Body of pancreas (tissue), 4 donors: ENCODE results near the gene GJB5. TPM values are rescaled to one million over a fixed set of nuclear protein-coding genes. Genes with fewer than 3 reads are reported as not detected.

Experiments
- ATAC-seq: fragments of 150-250 bp; one replicate; pipeline ENCODE4 v1.9.1; 2016
- DNase-seq, 4 donors: peaks; one replicate each; pipeline ENCODE4 v3.0.0-alpha.2; 2019
- H3K27ac ChIP-seq, 4 donors: fragments of 200-600 bp; sonication (generic); 1 replicate in 3 of 4; 2 replicates in 1 of 4; pipeline versions ENCODE4 v1.5.1 to v1.6.1; 2016 to 2019; ENCODE audit warnings: mild to moderate bottlenecking in 1 of 4, mixed read lengths in 1 of 4, moderate library complexity in 1 of 4
- H3K27me3 ChIP-seq, 2 donors: fragments of 200-600 bp; sonication (generic); one replicate each; pipeline ENCODE4 v1.6.0; 2016; ENCODE audit warnings: mild to moderate bottlenecking in 1 of 2
- H3K36me3 ChIP-seq, 2 donors: fragments of 200-600 bp; sonication (generic); replicated peaks in 1 of 2; 2 replicates each; pipeline ENCODE4 v1.5.1; 2016; ENCODE audit warnings: low read depth in 2 of 2; ENCODE audit not compliant: insufficient read depth in 1 of 2
- H3K4me1 ChIP-seq: fragments of 200-600 bp; sonication (generic); one replicate; pipeline ENCODE4 v1.6.0; 2016
- H3K4me3 ChIP-seq, 2 donors: fragments of 200-600 bp; sonication (generic); 1 replicate in 1 of 2; 2 replicates in 1 of 2; pipeline ENCODE4 v1.5.1; 2016 to 2019
- H3K9me3 ChIP-seq, 3 donors: fragments of 200-600 bp; sonication (generic); 1 replicate in 2 of 3; 2 replicates in 1 of 3; pipeline ENCODE4 v1.5.1; 2016
- POLR2A ChIP-seq, 3 donors: fragments of 450-650 bp; IDR thresholded peaks; one replicate each; pipeline ENCODE4 v1.6.1; 2016; ENCODE audit warnings: antibody characterized with exemption in 3 of 3, mild to moderate bottlenecking in 2 of 3
- WGBS, 2 donors: methylation state at CpG; one replicate each; pipeline ENCODE4 v1.1.5; 2017; 5-methylcytosine and 5-hydroxymethylcytosine counted together
- intact Hi-C: fragments of 100-400 bp; cut with DNase I; formaldehyde crosslinking; loops from one replicate; pipeline ENCODE4 v1.15.1; 2023
- total RNA-seq, 2 donors: library from RNA; depleted of rRNA; stranded (reverse); fragments of >200 nt; gene quantifications; one replicate each; pipeline ENCODE4 v1.1.0, GENCODE V29; 2016
- TF ChIP-seq, protein P1 (sequence below), 7 experiments: fragments of 450-650 bp in 4 of 7; fragments of 200-600 bp in 3 of 7; sonication (generic) in 3 of 7; IDR thresholded peaks; one replicate each; pipeline ENCODE4 v1.5.1; 2016 to 2019; ENCODE audit warnings: antibody characterized with exemption in 7 of 7

The GJB5 gene
- total RNA-seq, 2 donors from 2014 or later, result not detected

DNA sequence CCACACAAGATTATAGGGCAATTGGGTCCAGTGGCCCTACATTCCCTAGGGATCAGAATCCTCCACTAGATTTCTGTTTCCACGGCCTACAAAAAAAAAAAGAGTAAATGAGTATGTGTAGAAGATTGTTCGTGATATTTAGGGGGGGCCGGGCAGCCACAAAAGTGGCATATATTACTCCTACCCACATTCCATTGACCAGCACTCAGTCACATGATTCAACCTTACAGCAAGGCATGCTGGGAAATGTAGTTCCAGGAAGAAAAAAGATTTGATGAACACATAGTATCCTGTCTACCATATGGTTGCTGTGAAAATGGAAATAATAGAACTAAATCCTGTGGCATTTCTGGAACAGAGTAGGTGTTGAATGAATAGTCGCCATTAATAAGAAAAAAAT, 43.4 kb upstream of the GJB5 start:
- H3K36me3 ChIP-seq, result no peaks in the 10 kb centered on the region
- TF ChIP-seq, protein P1, sequence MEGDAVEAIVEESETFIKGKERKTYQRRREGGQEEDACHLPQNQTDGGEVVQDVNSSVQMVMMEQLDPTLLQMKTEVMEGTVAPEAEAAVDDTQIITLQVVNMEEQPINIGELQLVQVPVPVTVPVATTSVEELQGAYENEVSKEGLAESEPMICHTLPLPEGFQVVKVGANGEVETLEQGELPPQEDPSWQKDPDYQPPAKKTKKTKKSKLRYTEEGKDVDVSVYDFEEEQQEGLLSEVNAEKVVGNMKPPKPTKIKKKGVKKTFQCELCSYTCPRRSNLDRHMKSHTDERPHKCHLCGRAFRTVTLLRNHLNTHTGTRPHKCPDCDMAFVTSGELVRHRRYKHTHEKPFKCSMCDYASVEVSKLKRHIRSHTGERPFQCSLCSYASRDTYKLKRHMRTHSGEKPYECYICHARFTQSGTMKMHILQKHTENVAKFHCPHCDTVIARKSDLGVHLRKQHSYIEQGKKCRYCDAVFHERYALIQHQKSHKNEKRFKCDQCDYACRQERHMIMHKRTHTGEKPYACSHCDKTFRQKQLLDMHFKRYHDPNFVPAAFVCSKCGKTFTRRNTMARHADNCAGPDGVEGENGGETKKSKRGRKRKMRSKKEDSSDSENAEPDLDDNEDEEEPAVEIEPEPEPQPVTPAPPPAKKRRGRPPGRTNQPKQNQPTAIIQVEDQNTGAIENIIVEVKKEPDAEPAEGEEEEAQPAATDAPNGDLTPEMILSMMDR (IDR thresholded peaks at IDR 0.05), result no peak
- TF ChIP-seq POLR2A (IDR thresholded peaks at IDR 0.05), result no peak
- DNase-seq (no peak), ATAC-seq (no peak)
- WGBS, 2 donors, result 80 to 90% methylated on average over 4 of the region's 4 CpGs
- intact Hi-C loops, result no loop called here
- H3K27ac ChIP-seq, result no peak overlapping the region
- no peaks in the 10 kb centered on the region for H3K27me3 ChIP-seq
- H3K4me1 ChIP-seq, result no peaks in the 10 kb centered on the region
- H3K4me3 ChIP-seq, result no peak overlapping the region
- no peaks in the 10 kb centered on the region for H3K9me3 ChIP-seq

DNA sequence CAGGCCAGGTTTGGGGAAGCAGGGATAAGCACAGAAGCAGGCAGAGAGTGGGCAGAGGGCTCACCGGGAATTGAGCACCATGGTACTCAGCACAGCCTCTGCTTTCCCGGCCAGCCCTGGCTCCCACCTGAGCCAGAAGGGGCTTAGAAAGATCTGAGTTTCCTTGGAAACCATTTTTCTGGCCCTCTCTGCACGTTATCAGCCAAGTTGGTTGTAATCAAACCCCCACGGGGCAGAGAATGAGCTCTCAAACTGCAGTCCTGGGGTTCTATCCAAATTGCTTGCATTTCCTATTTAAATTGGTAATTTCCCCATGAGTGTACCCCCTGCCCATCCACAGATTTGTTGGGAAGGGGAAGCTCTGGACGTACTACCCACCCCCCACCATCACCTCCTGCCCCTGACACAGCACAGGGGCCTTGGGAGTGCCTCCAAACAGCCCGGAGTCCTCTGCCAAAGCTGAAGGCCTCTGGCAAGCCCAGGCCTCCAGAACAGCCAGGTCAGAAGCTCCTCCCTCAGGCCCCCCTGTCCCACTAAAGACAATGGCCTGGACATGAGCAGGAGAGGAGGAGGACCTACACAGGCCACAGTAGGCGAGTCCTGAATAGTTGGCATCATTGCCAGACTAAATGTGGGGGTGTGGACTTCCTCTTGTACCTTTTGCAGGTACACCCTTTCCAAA, 42.7 kb upstream of the GJB5 start:
- Histone ChIP-seq H3K27ac (no peak overlapping the region), H3K27me3 (no peaks in the 10 kb centered on the region), H3K4me1 (no peaks in the 10 kb centered on the region), H3K4me3 (no peak overlapping the region), H3K36me3 (no peaks in the 10 kb centered on the region), H3K9me3 (no peaks in the 10 kb centered on the region)
- ATAC-seq (no peak), DNase-seq (no peak)
- no peak for TF ChIP-seq POLR2A (IDR thresholded peaks at IDR 0.05)
- TF ChIP-seq, protein P1 (IDR thresholded peaks at IDR 0.05), result no peak
- intact Hi-C loops, result no loop called here
- 62 to 73% methylated on average over 7 of the region's 7 CpGs for WGBS, 2 donors

DNA sequence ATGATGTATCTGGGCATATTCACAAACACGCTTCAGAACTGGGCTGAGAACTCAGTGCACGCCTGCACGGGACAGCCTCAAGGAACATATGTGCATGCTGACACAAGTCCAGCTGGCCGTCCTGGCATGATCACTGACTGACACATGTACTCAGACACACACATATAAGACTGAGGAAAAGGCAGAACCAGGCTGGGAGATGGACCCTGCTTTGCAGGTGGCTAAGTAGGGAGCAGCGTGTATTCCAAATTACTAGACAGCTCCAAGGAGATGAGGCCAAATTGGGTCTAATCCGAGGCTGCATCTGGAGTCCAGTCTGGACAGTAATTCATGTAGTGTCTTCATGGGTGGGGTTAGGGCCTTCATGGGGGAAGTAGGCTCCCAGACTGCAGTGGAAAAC, 41.4 kb upstream of the GJB5 start:
- Histone ChIP-seq H3K27ac (no peak overlapping the region), H3K9me3 (no peaks in the 10 kb centered on the region), H3K4me3 (no peak overlapping the region), H3K36me3 (no peaks in the 10 kb centered on the region), H3K27me3 (no peaks in the 10 kb centered on the region), H3K4me1 (no peaks in the 10 kb centered on the region)
- 79 to 91% methylated on average over 5 to 6 of the region's 6 CpGs for whole genome bisulfite sequencing, 2 donors
- TF ChIP-seq POLR2A (IDR thresholded peaks at IDR 0.05), result no peak
- TF ChIP-seq, protein P1 (IDR thresholded peaks at IDR 0.05), result no peak
- ATAC-seq (no peak), DNase-seq (no peak)
- intact Hi-C loops, result no loop called here

DNA sequence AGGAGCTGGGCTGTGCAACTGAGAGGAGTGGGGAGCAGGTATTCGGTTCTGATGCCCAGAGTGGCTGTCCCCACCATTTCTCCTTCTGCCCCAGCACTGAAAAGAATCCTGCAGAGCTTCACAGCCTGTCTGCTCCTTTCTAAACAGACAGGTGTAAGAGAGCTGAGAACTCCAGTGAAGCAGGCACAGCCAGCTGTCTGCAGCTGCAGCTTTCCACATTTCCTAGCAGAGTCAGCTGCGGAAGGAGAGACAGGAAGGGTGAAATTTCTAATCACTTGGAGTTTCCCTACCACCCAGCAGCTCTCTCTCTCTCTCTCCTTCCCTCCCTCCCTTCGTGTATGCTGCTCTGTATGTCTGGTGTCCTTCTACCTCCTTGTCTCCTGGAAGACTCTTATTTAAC, 40.5 kb upstream of the GJB5 start:
- no peak for TF ChIP-seq POLR2A (IDR thresholded peaks at IDR 0.05)
- TF ChIP-seq, protein P1 (IDR thresholded peaks at IDR 0.05), result no peak
- no peak overlapping the region for H3K4me3 ChIP-seq
- 31 to 40% methylated on average over 3 of the region's 3 CpGs for WGBS, 2 donors
- intact Hi-C loops, result no loop called here
- H3K9me3 ChIP-seq, result no peaks in the 10 kb centered on the region
- no peak overlapping the region for H3K27ac ChIP-seq
- no peaks in the 10 kb centered on the region for H3K27me3 ChIP-seq
- DNase-seq (no peak), ATAC-seq (no peak)
- no peaks in the 10 kb centered on the region for H3K4me1 ChIP-seq
- no peaks in the 10 kb centered on the region for H3K36me3 ChIP-seq

DNA sequence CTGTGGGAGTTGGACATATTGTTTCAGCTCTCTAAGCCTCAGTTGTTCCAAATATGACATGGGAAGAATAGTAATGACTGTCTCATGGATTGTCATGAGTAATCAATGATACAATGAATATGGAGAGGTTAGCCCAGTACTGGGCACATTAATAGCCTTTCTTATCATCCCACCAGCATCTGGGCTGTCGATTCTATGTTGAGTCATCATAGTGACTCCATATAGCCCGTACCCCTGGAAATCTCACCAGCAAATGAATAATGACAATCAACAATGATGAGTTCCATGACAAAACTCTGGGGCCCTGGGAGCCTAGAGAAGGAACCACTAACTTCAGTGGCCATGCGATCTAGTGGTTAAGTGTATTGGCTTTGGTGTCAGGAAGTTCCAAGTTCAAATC, 39.7 kb upstream of the GJB5 start:
- Histone ChIP-seq H3K27ac (no peak overlapping the region), H3K36me3 (no peaks in the 10 kb centered on the region), H3K4me1 (no peaks in the 10 kb centered on the region), H3K27me3 (no peaks in the 10 kb centered on the region), H3K4me3 (no peak overlapping the region), H3K9me3 (no peaks in the 10 kb centered on the region)
- no peak for ATAC-seq
- no peak for DNase-seq
- intact Hi-C loops, result no loop called here
- TF ChIP-seq POLR2A (IDR thresholded peaks at IDR 0.05), result no peak
- TF ChIP-seq, protein P1 (IDR thresholded peaks at IDR 0.05), result no peak
- WGBS, 2 donors, result 76 to 79% methylated on average over 3 of the region's 3 CpGs
